Measurements from ENCODE around the gene RSPRY1.

RSPRY1 gene

DNA sequence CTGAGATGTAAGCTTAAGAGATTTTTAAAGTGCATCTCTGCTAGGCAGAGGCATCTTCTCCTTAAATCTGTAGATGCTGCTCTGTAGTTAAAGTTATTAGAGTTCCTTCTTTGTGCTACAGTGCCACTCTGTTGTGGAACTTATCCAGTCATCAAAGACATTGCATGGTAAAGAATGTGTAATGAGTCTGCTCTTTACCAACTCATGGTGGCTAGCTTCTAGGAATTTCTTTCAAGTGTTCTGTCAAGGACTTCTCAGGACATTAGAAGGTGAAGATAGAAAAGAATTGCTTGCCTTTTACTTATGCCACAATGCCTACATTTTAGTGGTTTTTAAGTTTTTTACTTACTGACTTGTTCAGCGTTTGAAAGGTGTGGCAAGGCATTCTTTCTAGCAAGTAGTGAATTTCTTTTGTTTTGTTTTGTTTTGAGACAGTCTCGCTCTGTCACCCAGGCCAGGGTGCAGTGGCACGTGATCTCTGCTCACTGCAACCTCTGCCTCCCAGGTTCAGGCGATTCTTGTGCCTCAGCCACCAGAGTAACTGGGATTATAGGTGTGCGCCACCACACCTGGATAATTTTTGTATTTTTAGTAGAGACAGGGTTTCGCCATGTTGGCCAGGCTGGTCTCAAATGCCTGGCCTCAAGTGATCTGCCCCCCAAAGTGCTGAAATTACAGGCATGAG, 38.7 kb downstream of the RSPRY1 start:
- DNase-seq: no peak

GRCh38 chr16:57225978-57226377, 39.8 kb downstream of the RSPRY1 start:
- DNase-seq: no peak

DNA sequence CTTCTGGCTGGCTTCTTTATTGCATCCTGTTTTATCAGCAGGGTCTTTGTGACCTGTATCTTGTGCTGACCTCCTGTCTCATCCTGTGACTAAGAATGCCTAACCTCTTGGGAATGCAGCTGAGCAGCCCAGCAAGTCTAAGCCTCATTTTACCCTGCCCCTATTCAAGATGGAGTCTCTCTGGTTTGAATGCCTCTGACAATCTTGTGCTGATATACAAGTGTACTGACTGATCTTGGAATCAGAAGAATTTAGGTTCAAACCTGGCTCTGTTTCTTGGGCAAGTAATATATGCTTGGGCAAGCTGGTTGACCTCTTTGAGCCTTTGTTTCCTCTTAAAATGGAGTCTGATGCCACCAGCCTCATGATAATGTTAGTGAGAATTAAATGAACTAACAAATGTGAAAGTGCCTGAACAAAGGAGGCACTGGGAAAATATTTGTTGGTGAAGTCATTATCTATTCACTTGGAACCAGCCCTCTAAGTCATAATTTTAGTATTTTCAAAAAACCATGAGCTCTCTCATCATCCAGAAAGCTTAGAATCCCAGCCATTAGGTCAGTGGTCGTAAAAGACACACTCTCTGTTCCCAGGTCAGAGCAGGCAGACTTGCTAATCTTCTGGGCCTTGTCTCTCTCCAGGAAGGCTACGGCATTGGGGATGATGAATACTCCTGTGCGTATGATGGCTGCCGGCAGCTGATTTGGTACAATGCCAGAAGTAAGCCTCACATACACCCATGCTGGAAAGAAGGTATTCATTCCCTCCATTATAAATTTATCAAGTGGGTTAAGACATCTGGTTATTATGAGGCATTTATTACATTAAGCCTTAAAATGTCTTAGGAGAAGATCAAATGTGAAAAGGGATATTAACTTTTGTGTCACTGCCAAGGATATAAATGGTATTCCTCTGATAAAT, 40.8 kb downstream of the RSPRY1 start:
- no peak for DNase-seq

DNA sequence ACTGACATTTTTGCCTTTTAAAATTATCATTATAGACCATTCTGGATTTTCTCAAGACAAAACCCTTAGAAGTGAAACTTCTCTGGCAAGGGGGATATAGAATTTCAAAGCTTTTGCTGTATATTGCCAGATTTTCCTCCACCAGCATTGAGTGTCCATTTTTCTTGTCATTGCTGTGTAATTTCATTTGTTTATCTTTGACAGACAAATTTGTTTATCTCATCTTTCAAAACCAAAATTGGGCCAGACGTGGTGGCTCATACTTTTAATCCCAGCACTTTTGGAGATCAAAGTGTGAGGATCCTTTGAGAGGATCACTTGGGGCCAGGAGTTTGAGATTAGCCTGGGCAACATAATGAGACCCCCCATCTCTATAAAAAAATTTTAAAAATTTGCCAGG, 43.0 kb downstream of the RSPRY1 start:
- DNase-seq: no peak

DNA sequence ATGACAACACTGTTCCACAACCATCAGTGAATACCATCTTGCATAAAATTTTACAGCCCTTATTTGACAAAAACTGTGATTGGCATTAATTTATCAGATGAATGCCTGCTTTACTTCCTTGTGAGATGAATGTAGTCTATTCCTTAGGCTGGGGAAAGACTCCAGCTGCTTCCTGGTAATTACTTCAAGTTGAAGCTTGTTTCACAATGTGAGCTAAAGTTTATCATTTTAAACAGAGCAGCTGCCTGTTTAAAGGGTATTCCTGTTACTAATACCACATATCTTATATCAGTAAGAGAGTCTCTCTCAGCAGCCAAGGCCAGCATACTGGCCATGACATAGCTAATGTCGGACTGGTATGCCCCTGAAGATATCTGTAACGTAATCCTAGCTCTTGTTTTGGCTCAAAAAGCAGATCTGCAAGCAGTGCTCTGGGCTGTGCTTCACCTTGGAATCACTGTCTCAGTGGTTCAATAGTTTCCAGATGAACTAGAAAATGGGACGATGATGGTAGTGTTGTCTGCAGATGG, 45.8 kb downstream of the RSPRY1 start:
- no peak for DNase-seq

DNA sequence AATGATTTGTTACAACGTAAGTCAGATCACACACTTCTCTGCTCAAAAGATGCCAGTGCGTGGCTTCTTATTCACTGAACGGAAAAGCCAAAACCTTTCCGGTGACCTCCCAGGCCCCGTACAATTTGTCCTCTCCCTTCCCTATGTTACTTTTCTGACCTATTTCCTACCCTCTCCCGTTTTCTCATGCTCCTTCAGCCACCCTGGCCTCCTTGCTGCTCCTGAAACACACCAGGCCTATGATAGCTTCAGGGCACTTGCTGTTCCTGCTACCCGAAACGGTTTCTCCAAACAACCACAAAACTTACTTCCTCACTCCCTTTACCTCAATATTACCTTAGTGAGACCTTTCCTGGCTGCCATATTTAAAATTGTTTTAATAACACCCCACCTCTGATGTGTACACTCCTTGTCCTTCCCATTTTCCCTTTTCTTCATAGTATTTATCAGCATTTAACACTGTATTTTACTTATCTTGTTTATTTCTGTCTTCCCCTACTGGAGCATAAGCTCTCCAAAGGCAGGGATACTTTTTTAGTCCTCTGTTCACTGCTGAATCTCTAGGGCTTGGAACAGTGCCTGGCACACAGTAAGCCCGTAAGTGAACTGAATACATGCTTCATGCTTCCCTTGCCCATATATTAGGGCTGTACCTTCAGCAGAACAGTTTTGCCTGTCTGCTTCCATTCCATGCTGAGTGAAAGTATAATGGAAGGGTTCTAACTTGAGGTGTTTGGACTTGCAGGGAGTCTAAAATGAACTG, 48.0 kb downstream of the RSPRY1 start:
- DNase-seq: no peak

DNA sequence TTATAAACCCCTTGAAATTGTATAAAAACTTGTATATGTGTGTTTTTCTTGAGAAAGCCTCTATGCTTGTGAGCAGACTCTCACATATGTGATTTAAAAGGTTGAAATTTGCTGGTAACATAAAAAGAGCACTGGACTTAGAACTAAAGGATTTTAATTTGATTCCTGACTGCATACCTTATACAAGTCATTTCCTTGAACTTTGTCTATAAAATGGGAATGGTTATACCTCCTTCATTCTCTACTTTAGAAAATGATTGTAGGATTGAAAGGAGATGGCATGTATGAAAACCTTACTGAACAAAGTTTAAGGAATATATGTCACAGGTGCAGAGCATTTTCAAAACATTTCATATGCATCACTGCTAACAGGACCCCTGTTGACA, 48.6 kb downstream of the RSPRY1 start:
- DNase-seq: no peak

DNA sequence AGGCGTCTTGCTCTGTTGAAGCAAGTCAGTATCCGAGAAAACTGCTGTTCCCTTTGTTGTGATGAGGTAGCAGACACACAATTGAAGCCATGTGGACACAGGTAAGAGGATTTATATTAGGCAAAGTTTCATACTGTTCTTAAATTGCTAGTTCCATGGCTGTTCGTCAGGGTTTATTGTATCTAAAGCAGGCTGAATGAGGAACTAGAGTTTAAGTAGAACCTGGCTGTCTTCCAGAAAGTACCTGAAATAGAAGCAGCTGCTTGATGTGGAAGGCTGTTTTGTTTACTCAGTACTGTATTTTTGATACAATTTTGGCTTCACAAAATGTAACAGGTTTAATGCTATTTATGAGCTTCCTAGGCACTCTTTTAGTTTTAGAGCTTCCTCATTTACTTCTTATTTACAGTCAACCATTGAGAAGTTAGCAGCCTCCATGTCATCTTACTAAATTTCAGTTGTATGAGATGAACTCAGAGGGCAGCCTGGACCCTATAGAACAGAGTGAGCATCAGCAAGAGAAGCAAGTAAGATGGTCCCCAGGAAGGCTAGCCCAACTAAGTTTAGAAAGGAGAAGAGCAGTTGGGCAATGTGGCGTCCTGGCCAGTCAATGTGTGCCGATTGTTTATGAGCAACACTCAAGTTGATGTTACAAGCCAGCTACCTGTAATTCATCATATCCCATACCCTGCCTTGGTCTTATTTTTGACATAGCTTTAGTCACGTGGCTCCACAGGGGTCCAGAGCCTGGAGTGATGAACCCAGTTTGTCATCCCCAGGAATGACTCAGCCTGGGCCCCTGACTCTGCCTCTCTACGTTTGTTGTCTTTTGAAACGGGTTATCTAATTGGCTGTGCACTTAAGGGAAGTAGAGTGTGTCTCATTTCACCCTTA, 49.2 kb downstream of the RSPRY1 start:
- DNase-seq: peak; percentile 55

GRCh38 chr16:57236022-57236350, 49.9 kb downstream of the RSPRY1 start:
- DNase-seq: no peak

DNA sequence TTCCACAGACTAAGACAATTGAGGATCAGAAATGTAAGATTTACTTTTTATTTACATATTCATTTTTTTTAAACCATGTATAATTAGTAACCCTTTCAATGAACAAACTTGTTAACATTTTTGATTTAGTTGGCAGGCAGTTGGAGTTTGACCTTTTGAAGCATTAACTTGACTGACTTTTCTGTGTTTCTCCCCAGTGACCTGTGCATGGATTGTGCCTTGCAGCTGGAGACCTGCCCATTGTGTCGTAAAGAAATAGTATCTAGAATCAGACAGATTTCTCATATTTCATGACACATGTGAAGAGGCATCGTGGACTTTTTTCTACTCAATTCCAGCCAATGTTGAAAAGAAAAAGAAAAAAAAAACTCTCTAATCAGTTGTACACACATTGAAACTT, 52.6 kb downstream of the RSPRY1 start:
- DNase-seq: no peak

GRCh38 chr16:57239107-57239506, 53.0 kb downstream of the RSPRY1 start:
- DNase-seq: no peak

- DNase-seq: no peak
These were observed 54.7 kb downstream of the RSPRY1 start for GRCh38 chr16:57240851-57241250.

GRCh38 chr16:57242650-57243049, 56.5 kb downstream of the RSPRY1 start:
- DNase-seq: no peak

DNA sequence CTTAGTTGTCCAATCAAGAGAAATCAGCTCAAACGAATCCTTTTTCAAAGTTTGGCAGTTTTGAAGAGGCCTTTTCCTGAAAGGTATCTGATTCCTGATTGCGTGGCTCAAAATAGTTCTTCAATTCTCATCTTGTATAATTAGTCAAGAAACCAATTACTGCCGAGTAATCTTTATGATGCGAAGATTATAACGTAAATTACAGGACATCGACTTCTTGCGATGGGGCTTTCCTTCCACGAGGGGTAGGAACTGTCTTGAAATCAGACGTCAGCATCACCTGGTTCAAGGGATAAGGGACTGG, 58.3 kb downstream of the RSPRY1 start:
- DNase-seq: no peak

DNA sequence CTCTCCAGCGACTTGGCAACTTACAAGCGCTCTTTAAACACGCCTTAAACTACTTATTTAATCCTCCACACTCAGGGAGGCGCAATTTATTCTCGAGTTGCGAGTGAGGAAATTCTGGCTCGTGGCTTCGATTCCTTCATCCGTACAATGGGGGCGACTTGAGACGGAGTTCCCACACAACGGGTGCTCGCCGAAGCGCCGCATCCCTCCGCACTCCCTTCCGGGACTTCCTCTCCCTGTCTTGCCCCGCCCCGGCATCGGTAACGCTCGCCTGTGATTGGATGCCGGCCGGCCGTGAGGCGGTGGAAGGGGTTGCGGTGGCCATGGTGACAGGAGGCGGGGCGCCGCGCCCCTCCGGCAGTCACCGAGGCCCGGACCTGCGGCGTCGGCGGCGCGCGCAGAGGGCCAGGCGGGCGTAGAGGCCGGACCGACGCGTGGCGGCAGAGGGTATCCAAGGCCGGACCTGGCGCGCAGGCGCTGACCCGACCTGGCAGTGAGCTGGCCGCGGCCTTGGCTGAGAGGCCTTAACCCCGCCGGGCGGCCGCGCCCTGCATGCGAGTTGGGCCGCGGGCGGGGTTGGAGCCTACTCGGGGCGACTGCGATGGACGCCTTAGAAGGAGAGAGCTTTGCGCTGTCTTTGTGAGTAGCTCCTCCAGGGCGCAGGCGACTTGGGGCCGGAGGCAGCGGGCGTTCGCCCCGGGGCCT, 58.8 kb downstream of the RSPRY1 start, which contains the start of gene ARL2BP:
TSS of gene ARL2BP (plus strand) at position 493 of the 705 bp plus-strand sequence. CDS start at position 602, 109 bp downstream.
- peak; percentile 99 for DNase-seq

- peak; percentile 76 for DNase-seq
These were observed 59.5 kb downstream of the RSPRY1 start for GRCh38 chr16:57245472-57246113.

GRCh38 chr16:57251352-57251751, 65.2 kb downstream of the RSPRY1 start:
- DNase-seq: no peak

DNA sequence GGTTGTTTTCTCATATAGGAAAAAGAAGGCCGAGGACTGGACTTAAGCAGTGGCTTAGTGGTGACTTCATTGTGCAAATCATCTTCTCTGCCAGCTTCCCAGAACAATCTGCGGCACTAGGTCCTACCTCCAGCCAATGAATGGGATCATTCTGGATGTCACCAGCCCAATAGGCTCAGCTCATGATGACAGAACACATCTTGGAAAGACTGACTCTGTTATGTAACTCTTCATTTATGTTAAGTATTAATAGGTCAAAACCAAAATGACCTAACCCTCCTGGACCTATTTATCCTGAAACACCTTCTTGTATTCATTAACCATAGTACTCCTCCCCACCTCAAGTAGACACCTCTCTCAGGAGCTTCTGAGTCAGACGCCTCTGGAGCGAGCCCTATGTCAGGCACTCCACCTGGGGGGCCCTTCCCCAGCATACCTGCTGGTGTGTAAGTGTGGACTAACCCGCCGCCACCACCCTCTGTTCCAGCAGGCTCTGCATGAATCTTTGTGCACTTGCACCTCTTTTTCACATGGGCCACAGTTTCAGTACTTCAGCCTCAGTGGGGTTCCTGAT, 66.1 kb downstream of the RSPRY1 start:
- DNase-seq: peak; percentile 37

GRCh38 chr16:57253466-57253865, 67.3 kb downstream of the RSPRY1 start:
- no peak for DNase-seq

GRCh38 chr16:57255686-57256415, 69.7 kb downstream of the RSPRY1 start:
- DNase-seq: no peak
